Measurements from ENCODE around the gene CPNE2. TPM values are rescaled to one million over a fixed set of nuclear protein-coding genes. Genes with fewer than 3 reads are reported as not detected.

CPNE2 gene
- total and polyA plus RNA-seq, 10 of the 15 experiments (the other 5 are each of a cell fraction or from before 2014, with no cell fraction given) = 3.1 to 22.1 (median 9.9) TPM

DNA sequence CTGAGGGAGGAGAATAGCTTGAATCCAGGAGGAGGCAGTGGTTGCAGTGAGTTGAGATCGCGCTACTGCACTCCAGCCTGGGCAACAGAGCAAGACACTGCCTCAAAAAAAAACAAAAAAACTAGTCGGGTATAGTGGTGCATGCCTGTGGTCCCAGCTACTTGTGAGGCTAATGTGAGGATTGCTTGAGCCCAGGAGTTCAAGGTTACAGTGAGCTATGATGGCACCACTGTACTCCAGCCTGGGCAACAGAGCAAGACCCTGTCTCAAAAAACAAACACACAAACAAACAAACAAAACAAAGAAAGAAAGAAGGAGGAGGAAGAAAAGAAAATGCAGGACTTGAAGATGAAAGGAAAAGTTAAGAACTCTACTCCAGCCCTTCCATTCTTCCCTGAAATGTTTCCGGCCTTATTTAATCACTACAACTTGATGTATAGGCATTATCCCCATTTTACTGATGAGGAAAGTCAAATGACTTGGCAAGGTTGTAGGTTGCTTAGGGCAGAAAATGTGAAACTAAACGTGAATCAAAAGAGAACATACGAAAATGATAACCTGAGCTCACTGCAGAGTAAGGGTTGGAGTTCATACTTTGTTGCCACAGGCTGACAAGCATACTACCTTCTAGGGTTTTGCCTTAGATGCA lies 63.4 kb downstream of the CPNE2 start:
- ChIA-PET CTCF (interaction anchor here (1.9 kb wide), 1 partner anchor 63 kb away, joined by 5 read pairs; the partner anchor contains the start of gene CPNE2), SMC1A (ENCODE audit: uncharacterized antibody, unreplicated experiment) (no interaction called here), RAD21 (ENCODE audit: unreplicated experiment) (no interaction called here), POLR2A (no interaction called here)
- Histone ChIP-seq H3K27me3 (replicated peaks in 1 of 2; ENCODE audit: control insufficient read depth in 2 of 2, insufficient read depth in 2 of 2, low read length in 1 of 2) (no peaks in the 10 kb centered on the region), H3K4me3 (no peak overlapping the region), H3K79me2 (ENCODE audit: control insufficient read depth, insufficient read depth, low read length) (no peaks in the 10 kb centered on the region), H2AFZ (ENCODE audit: control insufficient read depth, low read depth, low read length) (no peak overlapping the region), H3K36me3 (ENCODE audit: control insufficient read depth in 2 of 2, insufficient read depth in 2 of 2, low read length in 1 of 2) (peaks cover 11 to 34% of the 10 kb centered on the region in 2 experiments), H4K20me1 (ENCODE audit: control insufficient read depth, insufficient read depth) (no peaks in the 10 kb centered on the region), H3K4me1 (ENCODE audit: control insufficient read depth, insufficient read depth, low read length) (no peaks in the 10 kb centered on the region), H3K27ac (ENCODE audit: control insufficient read depth, insufficient read depth) (no peak overlapping the region), H3K9me3 (replicated peaks; ENCODE audit: control insufficient read depth, insufficient read depth, low read length) (no peaks in the 10 kb centered on the region), H3K9ac (ENCODE audit: control insufficient read depth, insufficient read depth, low read length) (no peak overlapping the region), H3K4me2 (ENCODE audit: control insufficient read depth, insufficient read depth) (no peak overlapping the region)
- DNase-seq (ENCODE audit: low read depth, low spot score) (no peak), ATAC-seq (no peak), FAIRE-seq (no peak)
- intact Hi-C loops (cut with micrococcal nuclease; ENCODE audit: unreplicated experiment) (no loop called here), in situ Hi-C loops (cut with MboI) (no loop called here)
- BruUV-seq (replicated peaks) = no TSS peak
- 97% methylated on average over 6 of the region's 6 CpGs for WGBS (ENCODE audit: insufficient coverage, insufficient replicate concordance, low lambda C conversion rate, missing lambda C conversion rate)
- TF ChIP-seq, protein P1, sequence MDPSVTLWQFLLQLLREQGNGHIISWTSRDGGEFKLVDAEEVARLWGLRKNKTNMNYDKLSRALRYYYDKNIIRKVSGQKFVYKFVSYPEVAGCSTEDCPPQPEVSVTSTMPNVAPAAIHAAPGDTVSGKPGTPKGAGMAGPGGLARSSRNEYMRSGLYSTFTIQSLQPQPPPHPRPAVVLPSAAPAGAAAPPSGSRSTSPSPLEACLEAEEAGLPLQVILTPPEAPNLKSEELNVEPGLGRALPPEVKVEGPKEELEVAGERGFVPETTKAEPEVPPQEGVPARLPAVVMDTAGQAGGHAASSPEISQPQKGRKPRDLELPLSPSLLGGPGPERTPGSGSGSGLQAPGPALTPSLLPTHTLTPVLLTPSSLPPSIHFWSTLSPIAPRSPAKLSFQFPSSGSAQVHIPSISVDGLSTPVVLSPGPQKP (IDR thresholded peaks at IDR 0.05; ENCODE audit: low read depth, low read length) = no peak
- TF ChIP-seq, protein P2, sequence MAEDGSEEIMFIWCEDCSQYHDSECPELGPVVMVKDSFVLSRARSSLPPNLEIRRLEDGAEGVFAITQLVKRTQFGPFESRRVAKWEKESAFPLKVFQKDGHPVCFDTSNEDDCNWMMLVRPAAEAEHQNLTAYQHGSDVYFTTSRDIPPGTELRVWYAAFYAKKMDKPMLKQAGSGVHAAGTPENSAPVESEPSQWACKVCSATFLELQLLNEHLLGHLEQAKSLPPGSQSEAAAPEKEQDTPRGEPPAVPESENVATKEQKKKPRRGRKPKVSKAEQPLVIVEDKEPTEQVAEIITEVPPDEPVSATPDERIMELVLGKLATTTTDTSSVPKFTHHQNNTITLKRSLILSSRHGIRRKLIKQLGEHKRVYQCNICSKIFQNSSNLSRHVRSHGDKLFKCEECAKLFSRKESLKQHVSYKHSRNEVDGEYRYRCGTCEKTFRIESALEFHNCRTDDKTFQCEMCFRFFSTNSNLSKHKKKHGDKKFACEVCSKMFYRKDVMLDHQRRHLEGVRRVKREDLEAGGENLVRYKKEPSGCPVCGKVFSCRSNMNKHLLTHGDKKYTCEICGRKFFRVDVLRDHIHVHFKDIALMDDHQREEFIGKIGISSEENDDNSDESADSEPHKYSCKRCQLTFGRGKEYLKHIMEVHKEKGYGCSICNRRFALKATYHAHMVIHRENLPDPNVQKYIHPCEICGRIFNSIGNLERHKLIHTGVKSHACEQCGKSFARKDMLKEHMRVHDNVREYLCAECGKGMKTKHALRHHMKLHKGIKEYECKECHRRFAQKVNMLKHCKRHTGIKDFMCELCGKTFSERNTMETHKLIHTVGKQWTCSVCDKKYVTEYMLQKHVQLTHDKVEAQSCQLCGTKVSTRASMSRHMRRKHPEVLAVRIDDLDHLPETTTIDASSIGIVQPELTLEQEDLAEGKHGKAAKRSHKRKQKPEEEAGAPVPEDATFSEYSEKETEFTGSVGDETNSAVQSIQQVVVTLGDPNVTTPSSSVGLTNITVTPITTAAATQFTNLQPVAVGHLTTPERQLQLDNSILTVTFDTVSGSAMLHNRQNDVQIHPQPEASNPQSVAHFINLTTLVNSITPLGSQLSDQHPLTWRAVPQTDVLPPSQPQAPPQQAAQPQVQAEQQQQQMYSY (CRISPR knock-in tag; IDR thresholded peaks at IDR 0.05) = no peak
- TF ChIP-seq, protein P3, sequence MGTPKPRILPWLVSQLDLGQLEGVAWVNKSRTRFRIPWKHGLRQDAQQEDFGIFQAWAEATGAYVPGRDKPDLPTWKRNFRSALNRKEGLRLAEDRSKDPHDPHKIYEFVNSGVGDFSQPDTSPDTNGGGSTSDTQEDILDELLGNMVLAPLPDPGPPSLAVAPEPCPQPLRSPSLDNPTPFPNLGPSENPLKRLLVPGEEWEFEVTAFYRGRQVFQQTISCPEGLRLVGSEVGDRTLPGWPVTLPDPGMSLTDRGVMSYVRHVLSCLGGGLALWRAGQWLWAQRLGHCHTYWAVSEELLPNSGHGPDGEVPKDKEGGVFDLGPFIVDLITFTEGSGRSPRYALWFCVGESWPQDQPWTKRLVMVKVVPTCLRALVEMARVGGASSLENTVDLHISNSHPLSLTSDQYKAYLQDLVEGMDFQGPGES (IDR thresholded peaks at IDR 0.05) = no peak
- TF ChIP-seq, protein P4, sequence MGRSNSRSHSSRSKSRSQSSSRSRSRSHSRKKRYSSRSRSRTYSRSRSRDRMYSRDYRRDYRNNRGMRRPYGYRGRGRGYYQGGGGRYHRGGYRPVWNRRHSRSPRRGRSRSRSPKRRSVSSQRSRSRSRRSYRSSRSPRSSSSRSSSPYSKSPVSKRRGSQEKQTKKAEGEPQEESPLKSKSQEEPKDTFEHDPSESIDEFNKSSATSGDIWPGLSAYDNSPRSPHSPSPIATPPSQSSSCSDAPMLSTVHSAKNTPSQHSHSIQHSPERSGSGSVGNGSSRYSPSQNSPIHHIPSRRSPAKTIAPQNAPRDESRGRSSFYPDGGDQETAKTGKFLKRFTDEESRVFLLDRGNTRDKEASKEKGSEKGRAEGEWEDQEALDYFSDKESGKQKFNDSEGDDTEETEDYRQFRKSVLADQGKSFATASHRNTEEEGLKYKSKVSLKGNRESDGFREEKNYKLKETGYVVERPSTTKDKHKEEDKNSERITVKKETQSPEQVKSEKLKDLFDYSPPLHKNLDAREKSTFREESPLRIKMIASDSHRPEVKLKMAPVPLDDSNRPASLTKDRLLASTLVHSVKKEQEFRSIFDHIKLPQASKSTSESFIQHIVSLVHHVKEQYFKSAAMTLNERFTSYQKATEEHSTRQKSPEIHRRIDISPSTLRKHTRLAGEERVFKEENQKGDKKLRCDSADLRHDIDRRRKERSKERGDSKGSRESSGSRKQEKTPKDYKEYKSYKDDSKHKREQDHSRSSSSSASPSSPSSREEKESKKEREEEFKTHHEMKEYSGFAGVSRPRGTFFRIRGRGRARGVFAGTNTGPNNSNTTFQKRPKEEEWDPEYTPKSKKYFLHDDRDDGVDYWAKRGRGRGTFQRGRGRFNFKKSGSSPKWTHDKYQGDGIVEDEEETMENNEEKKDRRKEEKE (IDR thresholded peaks at IDR 0.05) = no peak
- TF ChIP-seq SMARCA5 (IDR thresholded peaks at IDR 0.05) = no peak
- TF ChIP-seq IKZF2 (IDR thresholded peaks at IDR 0.05) = no peak
- no peak for TF ChIP-seq STAT3 (IDR thresholded peaks at IDR 0.05; ENCODE audit: low read depth, low read length)
- no peak for TF ChIP-seq HDAC6 (IDR thresholded peaks at IDR 0.05; ENCODE audit: unreplicated experiment)
- TF ChIP-seq TARDBP (IDR thresholded peaks at IDR 0.05; ENCODE audit: borderline replicate concordance) = no peak
- TF ChIP-seq RELA (IDR thresholded peaks at IDR 0.05; ENCODE audit: borderline replicate concordance, partially characterized antibody) = no peak
- TF ChIP-seq CHD2 (IDR thresholded peaks at IDR 0.05; ENCODE audit: borderline replicate concordance, low read depth, low read length) = no peak
- TF ChIP-seq GATAD2B (conservative IDR thresholded peaks at IDR 0.05; ENCODE audit: low read depth) = no peak
- TF ChIP-seq EED (IDR thresholded peaks at IDR 0.05; ENCODE audit: low read depth) = no peak
- TF ChIP-seq HDAC2 (IDR thresholded peaks at IDR 0.05) = no peak
- TF ChIP-seq ZNF622 (IDR thresholded peaks at IDR 0.05) = no peak
